ENCODE measurements around the gene BAIAP2.

Gene BAIAP2

DNA sequence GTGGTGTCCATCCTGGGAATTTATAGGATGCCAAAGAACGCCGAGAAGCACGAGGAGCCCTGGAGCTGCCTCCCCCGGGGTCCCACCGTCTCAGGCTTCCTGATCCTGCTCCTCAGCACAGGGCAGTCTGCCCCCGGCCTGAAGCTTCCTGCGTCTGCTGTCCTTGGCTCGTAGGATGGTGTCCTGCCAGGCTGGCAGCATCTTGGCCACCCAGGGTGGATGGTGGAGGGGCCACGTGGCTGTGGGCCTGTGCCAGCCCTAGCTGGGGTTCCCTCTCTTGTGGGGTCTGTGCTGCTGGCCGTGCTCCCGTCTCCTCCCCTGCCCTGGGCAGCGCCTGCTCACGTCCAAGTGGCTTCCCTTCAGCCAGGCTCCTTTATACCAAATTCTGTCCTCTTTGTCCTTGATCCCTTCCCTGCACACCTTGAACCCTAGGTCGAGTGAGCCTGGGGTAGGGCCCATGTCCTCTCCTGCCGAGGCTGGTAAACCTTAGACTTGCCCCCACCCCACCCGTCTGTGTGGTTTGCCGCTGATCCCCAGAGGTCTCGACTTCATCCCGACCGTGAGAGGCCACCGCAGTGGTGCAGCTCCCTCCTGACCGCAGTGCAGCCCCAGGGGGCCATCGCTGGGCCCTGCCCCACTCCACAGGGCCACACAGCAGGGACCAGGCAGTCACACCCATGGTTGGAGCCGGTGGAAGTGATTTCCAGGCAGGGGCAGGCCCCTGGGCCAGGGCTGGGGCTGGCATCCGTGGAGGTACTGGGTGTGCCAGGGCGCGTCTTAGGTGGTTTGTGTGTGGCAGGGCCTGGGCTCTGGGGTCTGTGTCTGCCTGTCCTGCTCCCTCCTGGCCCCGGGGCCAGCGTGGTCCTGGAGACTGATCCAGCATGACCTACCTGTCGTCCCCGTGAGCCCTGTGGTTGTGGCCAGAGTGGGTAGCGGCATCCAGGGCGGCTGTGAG is 46.5 kb downstream of the BAIAP2 start:
- H2AFZ ChIP-seq (ENCODE audit: low read length), result no peak overlapping the region
- no peak overlapping the region for H3K4me2 ChIP-seq (ENCODE audit: low read depth, low read length)
- TF ChIP-seq EZH2 (optimal IDR thresholded peaks at IDR 0.05; ENCODE audit: low read depth, low read length) (no peak), EZH2phosphoT487 (IDR thresholded peaks at IDR 0.05; ENCODE audit: low read length) (no peak)
- TF ChIP-seq, protein P1, sequence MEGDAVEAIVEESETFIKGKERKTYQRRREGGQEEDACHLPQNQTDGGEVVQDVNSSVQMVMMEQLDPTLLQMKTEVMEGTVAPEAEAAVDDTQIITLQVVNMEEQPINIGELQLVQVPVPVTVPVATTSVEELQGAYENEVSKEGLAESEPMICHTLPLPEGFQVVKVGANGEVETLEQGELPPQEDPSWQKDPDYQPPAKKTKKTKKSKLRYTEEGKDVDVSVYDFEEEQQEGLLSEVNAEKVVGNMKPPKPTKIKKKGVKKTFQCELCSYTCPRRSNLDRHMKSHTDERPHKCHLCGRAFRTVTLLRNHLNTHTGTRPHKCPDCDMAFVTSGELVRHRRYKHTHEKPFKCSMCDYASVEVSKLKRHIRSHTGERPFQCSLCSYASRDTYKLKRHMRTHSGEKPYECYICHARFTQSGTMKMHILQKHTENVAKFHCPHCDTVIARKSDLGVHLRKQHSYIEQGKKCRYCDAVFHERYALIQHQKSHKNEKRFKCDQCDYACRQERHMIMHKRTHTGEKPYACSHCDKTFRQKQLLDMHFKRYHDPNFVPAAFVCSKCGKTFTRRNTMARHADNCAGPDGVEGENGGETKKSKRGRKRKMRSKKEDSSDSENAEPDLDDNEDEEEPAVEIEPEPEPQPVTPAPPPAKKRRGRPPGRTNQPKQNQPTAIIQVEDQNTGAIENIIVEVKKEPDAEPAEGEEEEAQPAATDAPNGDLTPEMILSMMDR (IDR thresholded peaks at IDR 0.05; ENCODE audit: low read length), result no peak
- no peaks in the 10 kb centered on the region for H3K36me3 ChIP-seq (replicated peaks; ENCODE audit: insufficient read depth, low read length)
- no peak overlapping the region for H3K27ac ChIP-seq (ENCODE audit: low read length)
- H3K79me2 ChIP-seq (ENCODE audit: low read length), result no peaks in the 10 kb centered on the region
- H3K4me3 ChIP-seq (ENCODE audit: low read length), result no peak overlapping the region
- H4K20me1 ChIP-seq (ENCODE audit: insufficient read depth, low read length), result no peaks in the 10 kb centered on the region
- H3K27me3 ChIP-seq (replicated peaks; ENCODE audit: insufficient read depth, low read length), result peaks cover 99% of the 10 kb centered on the region
- no peak overlapping the region for H3K9ac ChIP-seq (ENCODE audit: low read length)
- no peaks in the 10 kb centered on the region for H3F3A ChIP-seq (ENCODE audit: insufficient read depth, low read length)
- H3K9me3 ChIP-seq (replicated peaks; ENCODE audit: insufficient read depth, low read length), result no peaks in the 10 kb centered on the region
- no peaks in the 10 kb centered on the region for H3K9me2 ChIP-seq (replicated peaks; ENCODE audit: insufficient read depth, low read length)
- no peak for DNase-seq
- no peaks in the 10 kb centered on the region for H3K4me1 ChIP-seq (ENCODE audit: low read length)

DNA sequence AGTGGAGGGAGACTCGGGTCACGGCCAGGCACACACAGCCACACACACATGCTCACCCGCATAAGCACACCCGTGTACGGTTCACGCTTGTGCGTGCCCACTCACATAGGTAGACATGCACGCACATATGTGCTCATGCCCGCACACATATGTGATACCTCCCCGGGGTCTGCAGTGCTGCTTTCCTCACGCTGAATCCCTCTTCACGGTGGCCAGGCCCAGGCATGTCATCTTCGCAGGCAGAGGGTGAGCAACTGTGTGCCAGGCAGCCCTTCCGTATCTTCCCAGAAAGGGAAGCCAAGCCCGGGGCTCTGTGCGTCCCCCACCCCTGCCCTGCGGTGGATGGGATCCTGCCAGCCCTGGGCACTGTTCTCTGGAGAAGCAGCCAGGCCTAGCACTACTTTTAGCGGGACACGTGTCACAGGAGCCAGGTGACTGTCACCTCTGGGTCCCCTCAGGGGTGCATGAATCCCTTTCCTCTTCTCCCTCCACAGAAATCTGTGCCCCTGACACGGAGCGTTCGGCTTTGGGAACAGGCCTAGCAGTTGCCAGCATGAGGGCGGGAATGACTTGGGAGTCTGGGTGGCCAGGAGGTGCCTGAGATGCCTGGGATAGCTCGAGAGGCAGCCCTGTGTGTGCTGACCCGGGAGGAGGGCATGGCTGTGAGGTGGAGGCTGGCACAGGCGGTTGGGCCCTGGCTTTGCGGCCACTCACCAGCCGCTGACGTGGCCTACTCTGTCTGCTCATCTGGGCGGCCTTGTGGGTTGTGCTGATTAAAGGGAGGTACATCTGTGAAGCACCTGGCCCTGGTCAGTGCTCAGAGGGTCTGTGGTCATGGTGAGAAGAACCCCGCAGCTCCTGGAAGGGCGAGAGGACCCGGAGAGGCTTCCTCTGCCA is 47.5 kb downstream of the BAIAP2 start:
- no peak overlapping the region for H3K4me3 ChIP-seq (ENCODE audit: low read length)
- H3K9me2 ChIP-seq (replicated peaks; ENCODE audit: insufficient read depth, low read length), result no peaks in the 10 kb centered on the region
- H3K4me1 ChIP-seq (ENCODE audit: low read length), result no peaks in the 10 kb centered on the region
- H4K20me1 ChIP-seq (ENCODE audit: insufficient read depth, low read length), result no peaks in the 10 kb centered on the region
- H3K27ac ChIP-seq (ENCODE audit: low read length), result no peak overlapping the region
- H3K4me2 ChIP-seq (ENCODE audit: low read depth, low read length), result no peak overlapping the region
- peaks cover 99% of the 10 kb centered on the region for H3K27me3 ChIP-seq (replicated peaks; ENCODE audit: insufficient read depth, low read length)
- H3K79me2 ChIP-seq (ENCODE audit: low read length), result no peaks in the 10 kb centered on the region
- no peaks in the 10 kb centered on the region for H3F3A ChIP-seq (ENCODE audit: insufficient read depth, low read length)
- H3K9ac ChIP-seq (ENCODE audit: low read length), result no peak overlapping the region
- H3K36me3 ChIP-seq (replicated peaks; ENCODE audit: insufficient read depth, low read length), result no peaks in the 10 kb centered on the region
- TF ChIP-seq, protein P1 (IDR thresholded peaks at IDR 0.05; ENCODE audit: low read length), result no peak
- TF ChIP-seq EZH2 (optimal IDR thresholded peaks at IDR 0.05; ENCODE audit: low read depth, low read length) (no peak), EZH2phosphoT487 (IDR thresholded peaks at IDR 0.05; ENCODE audit: low read length) (no peak)
- no peak for DNase-seq
- H2AFZ ChIP-seq (ENCODE audit: low read length), result no peak overlapping the region
- H3K9me3 ChIP-seq (replicated peaks; ENCODE audit: insufficient read depth, low read length), result no peaks in the 10 kb centered on the region

DNA sequence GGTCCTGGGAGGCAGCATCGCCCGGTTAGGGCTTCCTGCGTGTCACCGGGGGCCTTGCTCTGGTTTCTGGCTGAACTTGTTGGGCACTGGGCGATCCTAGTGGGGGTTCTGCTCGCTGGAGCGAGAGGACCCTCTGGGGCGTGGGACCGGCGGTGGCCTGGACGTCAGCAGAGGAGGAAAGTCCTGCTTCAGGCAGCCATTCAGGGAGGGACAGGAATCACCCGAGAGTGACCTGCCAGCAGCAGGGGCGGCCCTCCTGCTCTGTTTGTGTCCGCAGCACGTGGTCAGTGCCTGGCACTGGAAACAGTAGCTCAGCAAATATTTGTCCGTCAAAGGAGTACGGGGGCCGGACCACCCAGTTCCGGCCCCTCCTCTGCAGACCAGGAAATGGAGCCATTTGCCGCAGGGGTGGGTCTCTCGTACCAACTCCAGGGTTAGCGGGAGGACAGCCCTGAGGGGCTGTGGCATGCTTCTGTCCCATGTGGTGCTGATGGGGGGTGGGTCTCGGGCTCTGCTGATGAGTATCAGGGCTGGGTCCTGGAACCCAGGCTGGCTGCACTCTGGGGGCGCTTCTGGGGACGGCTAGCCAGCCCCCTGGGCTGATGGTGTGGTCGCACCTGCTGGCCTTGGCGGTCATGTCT is 48.3 kb downstream of the BAIAP2 start:
- Histone ChIP-seq H3F3A (ENCODE audit: insufficient read depth, low read length) (no peaks in the 10 kb centered on the region), H3K4me1 (ENCODE audit: low read length) (no peaks in the 10 kb centered on the region), H3K27me3 (replicated peaks; ENCODE audit: insufficient read depth, low read length) (peaks cover 99% of the 10 kb centered on the region), H4K20me1 (ENCODE audit: insufficient read depth, low read length) (no peaks in the 10 kb centered on the region), H3K9ac (ENCODE audit: low read length) (no peak overlapping the region), H2AFZ (ENCODE audit: low read length) (no peak overlapping the region), H3K79me2 (ENCODE audit: low read length) (no peaks in the 10 kb centered on the region), H3K9me3 (replicated peaks; ENCODE audit: insufficient read depth, low read length) (no peaks in the 10 kb centered on the region), H3K9me2 (replicated peaks; ENCODE audit: insufficient read depth, low read length) (no peaks in the 10 kb centered on the region), H3K27ac (ENCODE audit: low read length) (no peak overlapping the region), H3K36me3 (replicated peaks; ENCODE audit: insufficient read depth, low read length) (no peaks in the 10 kb centered on the region), H3K4me3 (ENCODE audit: low read length) (no peak overlapping the region), H3K4me2 (ENCODE audit: low read depth, low read length) (no peak overlapping the region)
- no peak for DNase-seq
- TF ChIP-seq EZH2 (optimal IDR thresholded peaks at IDR 0.05; ENCODE audit: low read depth, low read length), result no peak
- no peak for TF ChIP-seq EZH2phosphoT487 (IDR thresholded peaks at IDR 0.05; ENCODE audit: low read length)
- TF ChIP-seq, protein P1 (IDR thresholded peaks at IDR 0.05; ENCODE audit: low read length), result no peak
